NB4 (cell line): ENCODE results near the gene IFNL1.

Experiments
- DNase-seq: peaks from one replicate; pipeline ENCODE4 v3.0.0; 2010; ENCODE audit warnings: low read depth
- H3K4me3 ChIP-seq: one replicate; pipeline ENCODE4 v1.5.1; 2011; ENCODE audit warnings: mild to moderate bottlenecking, low read depth, low read length, moderate library complexity
- MYC ChIP-seq: IDR thresholded peaks from 2 replicates; pipeline ENCODE4 v1.6.1; 2011; ENCODE audit warnings: low read depth, low read length

The IFNL1 gene

GRCh38 chr19:39347332-39348164 lies 51.3 kb downstream of the IFNL1 start:
- no peak for DNase-seq
- no peak for TF ChIP-seq MYC
- H3K4me3 ChIP-seq, result no peak overlapping the region
